Measurements from ENCODE around the gene ZFAND2A.

DNA sequence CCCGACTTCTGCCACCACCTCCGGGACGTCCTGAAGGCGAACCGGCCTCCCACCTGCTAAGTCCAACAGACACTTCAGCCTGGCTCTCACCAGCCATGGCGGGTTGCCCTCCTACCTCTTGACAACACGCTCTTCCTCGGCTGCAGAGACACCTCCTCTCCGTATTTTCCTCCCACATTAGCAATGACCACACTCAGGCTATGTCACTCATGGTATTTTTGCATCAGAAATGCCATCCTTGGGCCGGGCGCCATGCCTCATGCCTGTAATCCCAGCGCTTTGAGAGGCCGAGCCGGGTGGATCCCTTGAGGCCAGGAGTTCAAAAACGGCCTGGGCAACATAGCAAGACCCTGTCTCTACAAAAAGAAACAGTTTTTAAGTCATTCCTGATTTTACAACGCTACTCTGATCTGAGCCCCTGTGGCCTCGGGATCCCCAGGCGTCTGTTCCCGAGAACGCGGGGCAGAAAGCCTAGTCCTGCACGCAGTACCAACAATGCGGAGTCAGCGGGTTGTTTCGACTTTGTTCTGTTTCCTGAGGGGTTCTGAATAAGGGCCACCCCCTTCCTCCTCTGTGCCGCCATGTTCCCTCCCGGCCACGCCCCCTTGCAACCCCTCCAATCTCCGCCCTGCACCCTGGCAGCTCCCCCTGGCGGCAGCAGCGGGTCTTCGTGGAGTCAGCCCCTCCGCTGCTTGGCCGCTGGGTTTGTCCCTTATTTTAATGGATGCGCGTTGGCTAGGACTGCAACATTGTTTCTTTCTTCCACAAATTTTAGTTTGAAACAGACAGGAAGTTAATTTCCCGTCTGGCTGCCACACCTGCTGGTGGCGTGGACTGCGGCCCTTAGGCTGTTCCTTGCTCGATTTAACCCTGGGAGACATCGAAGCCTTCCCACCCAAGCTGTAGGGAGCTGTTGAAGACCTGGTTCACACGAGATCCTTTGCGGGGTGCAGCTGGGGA lies 9.7 kb upstream of the ZFAND2A start:
- TF ChIP-seq CTCF (IDR thresholded peaks at IDR 0.05) = peak in 5 of 7 experiments; percentile 56 to 83 (median 80)
- TF ChIP-seq POLR2AphosphoS5 (IDR thresholded peaks at IDR 0.05) = peak in 1 of 3 donors; percentile 58
